IPS-NIHi7 (cell line): ENCODE data around the gene C7orf33.
A peak's percentile ranks its signal among the peaks of the same experiment; 100 is the strongest.
"Not testable (repeated sequence)": the region's sequence is repeated elsewhere in the genome, so short reads cannot be mapped to it uniquely, and the experiment has no call there.

Experiments used
- DNase-seq: peaks from one replicate; pipeline ENCODE4 v3.0.0; 2012; ENCODE audit warnings: mixed read lengths; ENCODE audit errors: extremely low spot score

Gene C7orf33

GRCh38 chr7:148590471-148590870, at the start of gene C7orf33:
C7orf33 (plus strand) TSS chr7:148590766; CDS start chr7:148590926, 160 bp downstream.
- DNase-seq, result no peak

- no peak for DNase-seq
These were observed 48.6 kb upstream of the C7orf33 start for GRCh38 chr7:148541891-148542504.

DNA sequence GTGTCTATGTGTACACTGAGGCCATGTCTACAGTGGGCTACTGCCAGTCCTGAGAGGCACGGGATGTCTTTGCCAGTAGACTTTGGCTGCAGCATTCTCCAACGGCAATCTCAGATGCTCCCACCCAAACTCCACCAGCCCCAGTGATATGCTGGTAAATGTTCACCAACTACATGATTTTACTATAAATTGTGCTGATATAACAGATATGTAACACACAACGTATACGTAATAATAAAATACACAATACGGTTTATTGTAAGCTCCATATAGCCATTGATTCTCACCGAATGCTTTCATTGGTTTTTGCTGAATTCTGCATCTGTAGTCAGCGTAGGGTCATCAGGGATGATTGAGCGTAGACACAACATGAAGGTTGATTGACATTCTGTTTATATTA, 47.3 kb upstream of the C7orf33 start:
- DNase-seq, result no peak

DNA sequence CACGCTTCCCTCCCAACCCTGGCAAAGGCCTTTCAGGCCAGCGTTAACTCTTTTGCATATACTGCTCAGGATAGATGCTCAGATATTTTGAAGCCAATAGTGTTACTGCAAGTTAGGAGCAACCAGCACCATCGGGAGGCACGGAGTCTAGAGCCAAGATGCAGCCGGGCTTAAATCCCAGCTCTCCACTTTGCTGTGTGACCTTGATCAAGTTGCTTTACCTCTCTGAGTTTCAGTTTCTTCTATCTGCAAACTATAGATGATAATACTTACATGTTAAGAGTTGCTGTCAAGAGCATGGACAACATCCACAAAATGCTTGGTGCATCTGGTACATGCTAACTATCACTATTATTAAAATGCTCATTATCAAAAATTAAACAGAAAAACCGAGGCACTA, 45.4 kb upstream of the C7orf33 start:
- no peak for DNase-seq

DNA sequence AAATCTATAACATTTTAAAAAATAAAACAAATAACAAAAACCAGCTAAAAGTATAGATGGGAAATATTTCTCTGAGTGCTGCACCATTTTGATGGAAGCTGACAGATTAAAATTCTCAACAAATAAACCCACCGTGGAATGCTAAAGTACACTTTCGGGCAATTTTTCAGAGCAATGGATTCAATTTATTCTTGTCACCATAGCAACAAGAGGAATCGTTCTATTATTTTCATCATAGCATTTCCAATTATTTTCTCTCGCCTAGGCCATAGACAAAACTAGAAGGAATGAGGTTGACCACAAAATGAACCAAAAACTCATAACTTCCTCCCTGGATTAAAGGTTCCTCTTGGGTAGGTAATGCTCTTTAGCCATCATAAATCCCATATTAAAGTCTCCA, 44.6 kb upstream of the C7orf33 start:
- DNase-seq, result no peak

DNA sequence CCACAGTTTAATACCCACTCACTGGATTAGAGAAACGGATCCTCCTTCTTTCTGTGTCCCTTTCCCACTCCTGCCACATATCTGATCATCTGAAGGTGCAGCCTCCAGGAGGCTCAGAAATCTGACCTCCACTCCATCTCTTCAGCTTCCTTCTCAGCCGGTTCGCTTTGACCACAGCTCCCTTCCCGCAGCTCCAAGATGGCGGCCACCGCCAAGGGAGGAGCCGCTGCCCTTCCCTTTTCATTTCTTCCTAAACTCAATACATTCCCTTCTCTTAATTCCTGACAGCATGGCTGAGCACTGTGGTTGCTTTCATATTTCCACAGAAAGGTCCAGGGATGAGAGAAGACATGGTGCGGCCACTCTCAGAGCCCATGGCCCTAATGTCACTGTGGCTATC, 43.7 kb upstream of the C7orf33 start:
- no peak for DNase-seq

GRCh38 chr7:148547951-148548350, 42.6 kb upstream of the C7orf33 start:
- no peak for DNase-seq

GRCh38 chr7:148553979-148554378, 36.6 kb upstream of the C7orf33 start:
- no peak for DNase-seq

GRCh38 chr7:148556892-148557291, 33.7 kb upstream of the C7orf33 start:
- no peak for DNase-seq

DNA sequence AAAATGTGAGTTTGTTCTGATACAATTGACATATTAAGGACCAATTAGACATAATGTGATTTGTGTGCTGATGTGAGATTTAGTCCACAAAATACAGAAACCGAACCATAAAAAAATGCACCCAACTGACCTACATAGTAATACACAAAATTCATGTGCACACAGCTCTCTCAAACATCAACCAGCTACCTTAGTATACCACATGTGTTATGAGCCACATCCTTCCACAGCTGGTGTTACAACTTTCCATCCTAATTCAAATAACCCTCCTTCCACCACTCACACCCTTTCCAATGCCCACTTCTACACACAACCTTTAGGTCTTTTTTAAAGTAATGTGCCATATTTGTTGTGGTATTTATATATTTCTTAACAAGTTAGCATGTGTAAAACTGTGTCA, 31.7 kb upstream of the C7orf33 start:
- no peak for DNase-seq

DNA sequence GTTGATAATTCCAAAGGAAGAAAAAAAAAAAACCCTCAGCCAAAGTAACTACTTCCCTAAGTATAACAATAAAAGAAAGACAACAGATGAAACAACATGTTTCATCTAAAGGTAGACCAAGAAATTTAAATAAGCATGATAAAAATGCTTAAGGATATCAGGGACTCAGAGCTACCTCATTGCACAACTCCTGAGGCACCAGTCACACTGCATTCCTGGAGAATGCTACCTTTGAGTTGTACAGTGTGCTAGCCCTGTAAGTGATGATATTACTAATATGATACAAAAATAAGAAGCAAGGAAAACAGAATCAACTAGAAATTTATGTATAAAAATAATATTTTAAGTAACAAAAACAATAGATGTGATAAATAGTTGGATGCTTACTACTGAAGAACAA, 29.5 kb upstream of the C7orf33 start:
- DNase-seq, result no peak

DNA sequence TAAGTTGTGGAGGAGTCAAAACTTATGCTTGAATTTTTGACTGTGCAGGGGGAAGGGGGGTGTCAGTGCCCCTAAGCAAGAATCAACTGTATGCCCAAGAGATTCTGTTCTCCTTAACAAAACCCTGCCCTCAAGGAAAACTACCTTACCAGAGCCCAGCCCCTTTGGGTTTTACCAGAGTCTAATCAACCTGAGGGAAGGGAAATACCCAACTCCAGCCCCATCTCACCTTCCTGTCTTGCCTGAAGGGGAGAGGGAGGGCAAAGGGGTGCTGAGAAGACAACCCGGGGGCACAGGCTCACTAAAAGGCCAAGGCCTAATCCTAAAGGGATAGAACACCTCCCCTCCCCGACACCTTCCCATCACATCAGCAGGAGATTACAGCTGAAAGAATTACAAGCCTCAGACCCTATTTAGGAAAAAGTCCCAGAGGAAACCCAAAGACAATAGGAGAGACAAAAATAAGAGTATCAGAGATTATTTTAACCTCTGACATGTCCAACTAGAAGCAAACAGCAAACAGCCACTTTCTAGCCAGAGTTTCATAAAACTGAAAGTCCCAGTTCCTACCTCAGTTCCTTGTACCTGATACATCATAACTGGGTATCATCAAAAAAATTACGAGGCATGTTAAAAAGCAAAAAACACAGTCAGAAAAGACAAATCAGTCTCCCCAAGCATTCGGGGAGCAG, 26.8 kb upstream of the C7orf33 start:
- DNase-seq, result no peak

GRCh38 chr7:148564275-148564951, 26.2 kb upstream of the C7orf33 start:
- DNase-seq, result not testable (repeated sequence)

DNA sequence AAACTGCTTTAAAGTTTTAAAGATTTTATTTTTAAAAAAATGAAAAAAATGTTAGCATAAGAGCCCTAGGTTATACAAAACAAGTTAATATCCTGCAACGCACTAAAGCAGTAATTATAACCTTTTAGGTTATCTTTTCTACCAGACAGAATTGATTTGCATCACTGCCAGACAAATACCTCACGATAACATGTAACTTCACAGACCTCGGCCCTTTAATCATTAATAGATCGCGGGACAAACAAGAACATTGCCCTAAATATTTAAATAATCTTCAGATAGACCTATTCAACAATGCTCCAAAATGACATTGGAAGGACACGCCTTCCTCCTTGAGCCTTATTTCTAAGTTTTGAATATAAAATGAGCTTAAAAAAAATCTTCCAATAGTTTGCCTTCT, 23.8 kb upstream of the C7orf33 start:
- DNase-seq, result no peak

DNA sequence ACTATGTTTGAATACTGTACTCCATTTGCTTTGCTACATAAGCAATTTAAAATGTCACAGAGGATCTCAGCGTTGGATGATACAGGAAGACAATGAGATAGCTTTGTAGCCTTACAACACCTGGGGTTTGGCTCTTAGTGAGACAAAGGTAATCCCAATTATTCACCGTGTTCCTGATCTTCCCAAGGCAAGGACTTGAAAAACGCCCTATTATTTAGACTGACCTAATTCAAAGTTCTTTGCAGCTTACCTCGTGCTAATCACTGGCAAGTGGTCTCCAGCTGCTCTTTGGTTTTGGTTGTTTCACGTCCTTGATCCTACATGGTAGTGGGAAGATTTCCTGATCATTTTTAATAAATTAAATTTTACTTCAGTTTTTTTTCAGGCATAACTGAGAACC, 23.0 kb upstream of the C7orf33 start:
- DNase-seq, result peak; percentile 39

DNA sequence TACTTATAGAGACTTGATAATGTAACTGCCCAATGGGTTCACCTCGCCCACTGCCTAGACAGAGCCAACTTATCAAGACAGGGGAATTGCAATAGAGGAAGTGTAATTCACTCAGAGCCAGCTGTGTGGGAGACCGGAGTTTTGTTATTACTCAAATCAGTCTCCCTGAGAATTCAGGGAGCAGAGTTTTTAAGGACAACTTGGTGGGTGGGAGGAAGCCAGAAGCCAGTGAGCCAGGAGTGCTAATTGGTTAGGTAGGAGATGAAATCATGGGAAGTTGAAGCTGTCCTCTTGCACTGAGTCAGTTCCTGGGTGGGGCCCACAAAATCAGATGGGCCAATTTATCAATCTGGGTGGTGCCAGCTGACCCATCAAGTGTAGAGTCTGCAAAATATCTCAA, 20.1 kb upstream of the C7orf33 start:
- DNase-seq, result no peak

GRCh38 chr7:148570973-148571372, 19.6 kb upstream of the C7orf33 start:
- DNase-seq, result not testable (repeated sequence)

DNA sequence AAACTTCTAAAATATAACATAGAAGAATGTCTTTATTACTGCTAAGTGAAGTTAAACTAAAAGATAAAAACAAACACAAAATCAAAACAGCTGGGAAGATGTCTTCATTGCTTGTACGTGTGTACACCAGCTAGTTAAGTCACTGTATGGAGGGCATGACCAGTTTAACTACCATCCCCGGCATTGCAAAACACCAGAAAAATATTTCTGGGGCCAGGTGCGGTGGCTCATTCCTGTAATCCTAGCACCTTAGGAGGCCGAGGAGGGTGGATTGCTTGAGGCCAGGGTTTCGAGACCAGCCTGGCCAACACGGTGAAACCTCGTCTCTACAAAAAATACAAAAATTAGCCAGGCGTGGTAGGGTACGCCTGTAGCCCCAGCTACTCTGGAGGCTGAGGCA, 19.2 kb upstream of the C7orf33 start:
- no peak for DNase-seq

GRCh38 chr7:148572067-148572522, 18.5 kb upstream of the C7orf33 start:
- no peak for DNase-seq

DNA sequence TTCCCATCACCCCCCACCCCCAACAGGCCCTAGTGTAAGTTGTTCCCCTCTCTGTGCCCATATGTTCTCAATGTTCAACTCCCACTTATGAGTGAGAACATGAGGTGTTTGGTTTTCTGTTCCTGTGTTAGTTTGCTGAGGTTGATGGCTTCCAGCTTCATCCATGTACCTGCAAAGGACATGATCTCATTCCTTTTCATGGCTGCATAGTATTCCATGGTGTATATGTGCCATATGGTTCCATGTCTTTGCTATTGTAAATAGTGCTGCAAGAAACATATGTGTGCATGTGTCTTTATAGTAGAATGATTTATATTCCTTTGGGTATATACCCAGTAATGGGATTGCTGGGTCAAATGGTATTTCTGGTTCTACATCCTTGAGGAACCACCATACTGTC, 17.0 kb upstream of the C7orf33 start:
- not testable (repeated sequence) for DNase-seq

DNA sequence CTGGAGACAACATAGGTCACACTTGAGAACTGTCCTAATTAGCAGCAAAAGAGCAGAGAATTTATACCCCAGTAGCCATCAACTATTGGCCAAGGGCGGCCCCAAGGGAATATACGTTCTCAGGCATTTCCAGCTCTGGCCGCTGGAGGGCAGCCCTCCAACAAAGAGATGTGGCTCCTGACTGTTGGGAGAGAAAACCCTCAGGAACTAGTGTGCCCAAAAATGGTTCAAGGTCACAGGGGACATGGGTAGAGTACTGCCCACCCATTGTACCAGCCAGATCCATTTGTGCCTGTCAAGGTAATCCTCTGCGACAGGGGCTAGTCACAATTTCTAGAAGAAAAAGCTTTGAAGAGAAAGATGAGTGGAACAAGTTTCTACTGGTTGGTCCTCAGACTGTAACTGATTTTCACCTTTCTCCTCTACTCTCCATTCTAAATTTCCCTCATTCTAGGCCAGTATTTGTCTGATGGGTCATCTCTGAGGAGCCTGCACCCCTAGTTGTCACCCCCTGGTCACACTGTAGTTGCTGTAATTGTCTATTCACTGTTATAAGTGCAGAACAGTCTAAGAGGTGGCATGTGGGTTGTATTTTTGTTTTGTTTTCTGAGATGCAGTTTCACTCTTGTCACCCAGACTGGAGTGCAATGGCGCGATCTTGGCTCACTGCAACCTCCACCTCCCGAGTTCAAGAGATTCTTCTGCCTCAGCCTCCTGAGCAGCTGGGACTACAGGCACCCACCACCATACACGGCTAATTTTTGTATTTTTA, 14.7 kb upstream of the C7orf33 start:
- peak; percentile 82 for DNase-seq

DNA sequence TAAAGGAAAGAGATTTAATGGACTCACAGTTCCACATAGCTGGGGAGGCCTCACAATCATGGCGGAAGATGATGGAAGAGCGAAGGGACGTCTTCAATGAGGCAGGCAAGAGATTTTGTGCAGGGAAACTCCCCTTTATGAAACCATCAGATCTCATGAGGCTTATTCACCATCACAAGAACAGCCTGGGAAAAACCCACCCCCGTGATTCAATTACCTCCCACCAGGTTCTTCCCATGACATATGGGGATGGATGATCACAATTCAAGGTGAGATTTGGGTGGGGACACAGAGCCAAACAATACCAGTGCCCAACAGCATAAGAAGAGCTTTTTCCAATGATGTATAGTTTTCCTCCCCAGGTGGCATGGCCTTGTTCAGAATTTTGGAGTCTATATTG, 11.2 kb upstream of the C7orf33 start:
- DNase-seq, result no peak
